GM12801 (cell line): Measurements from ENCODE around the gene TAS1R3.

Source experiments
- CTCF ChIP-seq: IDR thresholded peaks from one replicate; pipeline ENCODE4 v1.5.1; 2011; ENCODE audit warnings: control low read depth; ENCODE audit not compliant: insufficient read length; ENCODE audit errors: extremely low read depth

TAS1R3 gene

GRCh38 chr1:1325288-1326074, 5.6 kb upstream of the TAS1R3 start:
- TF ChIP-seq CTCF, result no peak

- TF ChIP-seq CTCF, result no peak
Measured at GRCh38 chr1:1326075-1326605, 4.9 kb upstream of the TAS1R3 start.

- no peak for TF ChIP-seq CTCF
Measured at GRCh38 chr1:1327291-1327690, 3.8 kb upstream of the TAS1R3 start.

GRCh38 chr1:1328254-1328653, 2.8 kb upstream of the TAS1R3 start:
- TF ChIP-seq CTCF, result no peak

- no peak for TF ChIP-seq CTCF
Measured at GRCh38 chr1:1329304-1330210, 1.5 kb upstream of the TAS1R3 start.

GRCh38 chr1:1330366-1331067, 563 bp upstream of the TAS1R3 start:
- no peak for TF ChIP-seq CTCF
